ENCODE data around the gene ARRB1. TPM values are rescaled to one million over a fixed set of nuclear protein-coding genes. Genes with fewer than 3 reads are reported as not detected.

Gene ARRB1
- total RNA-seq, 1 experiment from 2014 or later = 30.7 TPM

- in situ Hi-C loops (cut with HindIII; ENCODE audit: low pct_unique_long_range_greater_than_20kb, low sequenced_read_pairs) = no loop called here
- no peak for DNase-seq (ENCODE audit: low read depth, low spot score)
Observed at GRCh38 chr11:75238595-75239440, 112.6 kb downstream of the ARRB1 start.

- DNase-seq (ENCODE audit: low read depth, low spot score) = no peak
- in situ Hi-C loops (cut with HindIII; ENCODE audit: low pct_unique_long_range_greater_than_20kb, low sequenced_read_pairs) = no loop called here
Observed at GRCh38 chr11:75237050-75237449, 114.4 kb downstream of the ARRB1 start.

GRCh38 chr11:75236062-75236461, 115.4 kb downstream of the ARRB1 start:
- no peak for DNase-seq (ENCODE audit: low read depth, low spot score)
- in situ Hi-C loops (cut with HindIII; ENCODE audit: low pct_unique_long_range_greater_than_20kb, low sequenced_read_pairs) = no loop called here

GRCh38 chr11:75233754-75234172, 117.7 kb downstream of the ARRB1 start:
- DNase-seq (ENCODE audit: low read depth, low spot score) = peak; percentile 58
- in situ Hi-C loops (cut with HindIII; ENCODE audit: low pct_unique_long_range_greater_than_20kb, low sequenced_read_pairs) = no loop called here

GRCh38 chr11:75230621-75231020, 120.8 kb downstream of the ARRB1 start:
- in situ Hi-C loops (cut with HindIII; ENCODE audit: low pct_unique_long_range_greater_than_20kb, low sequenced_read_pairs) = no loop called here
- no peak for DNase-seq (ENCODE audit: low read depth, low spot score)

- in situ Hi-C loops (cut with HindIII; ENCODE audit: low pct_unique_long_range_greater_than_20kb, low sequenced_read_pairs) = no loop called here
- DNase-seq (ENCODE audit: low read depth, low spot score) = no peak
Observed at GRCh38 chr11:75229466-75229865, 122.0 kb downstream of the ARRB1 start.

- in situ Hi-C loops (cut with HindIII; ENCODE audit: low pct_unique_long_range_greater_than_20kb, low sequenced_read_pairs) = no loop called here
- DNase-seq (ENCODE audit: low read depth, low spot score) = no peak
Observed at GRCh38 chr11:75225794-75226193, 125.7 kb downstream of the ARRB1 start.

- DNase-seq (ENCODE audit: low read depth, low spot score) = peak; percentile 29
Observed at GRCh38 chr11:75223954-75224643, 127.4 kb downstream of the ARRB1 start.

GRCh38 chr11:75219869-75220268, 131.6 kb downstream of the ARRB1 start:
- peak; percentile 25 for DNase-seq (ENCODE audit: low read depth, low spot score)
- in situ Hi-C loops (cut with HindIII; ENCODE audit: low pct_unique_long_range_greater_than_20kb, low sequenced_read_pairs) = loop anchor here (25.0 kb wide), 1 partner anchor 108 kb away; no protein-coding TSS in a partner anchor

More at GRCh38 chr11:75223954-75224643, 127.4 kb downstream of the ARRB1 start:
- in situ Hi-C loops (cut with HindIII; ENCODE audit: low pct_unique_long_range_greater_than_20kb, low sequenced_read_pairs) = loop anchor here (25.0 kb wide), 1 partner anchor 112 kb away; no protein-coding TSS in a partner anchor

- DNase-seq (ENCODE audit: low read depth, low spot score) = no peak
- in situ Hi-C loops (cut with HindIII; ENCODE audit: low pct_unique_long_range_greater_than_20kb, low sequenced_read_pairs) = loop anchor here (25.0 kb wide), 1 partner anchor 103 kb away; no protein-coding TSS in a partner anchor
Observed at GRCh38 chr11:75214843-75215242, 136.6 kb downstream of the ARRB1 start.

- peak; percentile 94 for DNase-seq (ENCODE audit: low read depth, low spot score)
- in situ Hi-C loops (cut with HindIII; ENCODE audit: low pct_unique_long_range_greater_than_20kb, low sequenced_read_pairs) = loop anchor here (25.0 kb wide), 1 partner anchor 102 kb away; no protein-coding TSS in a partner anchor
Observed at GRCh38 chr11:75214411-75214821, 137.0 kb downstream of the ARRB1 start.

Small RNA genes within 50 kb of the gene (small RNA-seq; reads per million reads assigned to genes)
- gene MIR326 (0.06 to 0.29 reads per million in 2 experiments), gene SNORD15A (0 reads per million in 2 experiments)

Other genes starting within 250 kb of the ARRB1 start
- 0.13 TPM in 1 of 2 replicates, not detected in the other for gene SLCO2B1, start 200.6 kb downstream of the ARRB1 start, total RNA-seq (2014; rRNA removed; shearing (Covaris generic))
- 1.4 and 2.7 TPM in 2 replicates for gene TPBGL, start 110.9 kb downstream of the ARRB1 start, total RNA-seq (2014; rRNA removed; shearing (Covaris generic))
- gene RPS3, start 47.9 kb upstream of the ARRB1 start, total RNA-seq (2014; rRNA removed; shearing (Covaris generic)) = 3,453 and 4,098 TPM in 2 replicates
- gene KLHL35, start 81.5 kb upstream of the ARRB1 start, total RNA-seq (2014; rRNA removed; shearing (Covaris generic)) = 0.08 and 0.24 TPM in 2 replicates
- gene GDPD5, start 174.3 kb upstream of the ARRB1 start, total RNA-seq (2014; rRNA removed; shearing (Covaris generic)) = 107 and 109 TPM in 2 replicates
- gene SERPINH1, start 210.6 kb upstream of the ARRB1 start, total RNA-seq (2014; rRNA removed; shearing (Covaris generic)) = 21.5 and 21.6 TPM in 2 replicates